NCI-H2227 treated with DMSO at 0.1 percent for 48 hours (cell line): ENCODE data around the gene JCAD.
"Not testable (repeated sequence)": the region's sequence is repeated elsewhere in the genome, so short reads cannot be mapped to it uniquely, and the experiment has no call there.

ENCODE experiments used
- DNase-seq: peaks from one replicate; lab custom pipeline; 2025; lab: John Stamatoyannopoulos, UW

JCAD gene

DNA sequence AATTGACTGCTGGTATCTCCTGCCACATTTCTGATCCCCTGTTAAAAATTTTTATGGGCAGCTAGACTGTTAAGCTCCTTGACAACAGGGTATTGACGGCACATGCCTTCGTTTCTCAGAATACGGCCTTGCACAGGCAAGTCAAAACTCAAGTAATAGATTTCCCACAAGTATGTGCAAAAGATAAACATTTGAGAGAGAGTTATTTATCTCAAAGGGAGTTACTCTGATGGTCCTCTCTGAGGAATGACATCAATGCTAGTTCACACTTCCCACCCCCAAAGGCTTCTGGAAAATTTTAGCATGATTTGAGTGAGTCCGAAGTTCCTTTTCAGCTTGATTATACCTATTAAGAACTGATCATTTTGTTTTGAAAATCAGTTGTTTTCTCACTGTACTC lies 71.9 kb downstream of the JCAD start:
- no peak for DNase-seq

DNA sequence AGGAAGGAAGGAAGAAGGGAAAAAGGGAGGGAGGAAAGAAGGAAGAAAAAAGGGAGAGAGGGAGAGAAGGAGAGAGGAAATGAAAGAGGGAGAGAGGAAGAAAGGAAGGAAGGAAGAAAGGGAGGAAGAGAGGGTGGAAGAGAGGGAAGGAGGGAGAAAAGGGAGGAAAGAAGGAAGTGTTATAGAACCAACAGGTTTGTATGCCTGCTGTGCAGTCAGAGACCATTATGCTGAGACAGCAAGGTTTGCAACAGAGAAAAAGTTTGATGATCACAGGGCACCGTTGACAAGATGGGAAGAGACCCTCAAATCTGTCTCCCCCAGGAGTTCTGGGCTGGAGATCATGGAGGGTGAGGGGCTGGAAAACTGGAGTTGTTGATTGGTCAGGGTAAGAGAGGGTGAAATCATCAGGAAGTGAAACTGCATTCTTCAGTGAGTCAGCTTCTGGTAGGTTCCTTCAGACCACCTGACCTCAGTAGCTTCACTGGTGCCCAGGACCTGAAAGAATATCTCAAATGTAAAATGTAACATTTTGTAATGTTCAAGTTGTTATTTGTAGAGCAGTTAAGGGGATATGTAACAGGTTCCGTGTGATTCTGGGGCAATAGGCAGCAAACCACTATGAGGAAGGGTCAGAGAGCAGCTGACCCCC lies 76.3 kb downstream of the JCAD start:
- DNase-seq, result no peak

DNA sequence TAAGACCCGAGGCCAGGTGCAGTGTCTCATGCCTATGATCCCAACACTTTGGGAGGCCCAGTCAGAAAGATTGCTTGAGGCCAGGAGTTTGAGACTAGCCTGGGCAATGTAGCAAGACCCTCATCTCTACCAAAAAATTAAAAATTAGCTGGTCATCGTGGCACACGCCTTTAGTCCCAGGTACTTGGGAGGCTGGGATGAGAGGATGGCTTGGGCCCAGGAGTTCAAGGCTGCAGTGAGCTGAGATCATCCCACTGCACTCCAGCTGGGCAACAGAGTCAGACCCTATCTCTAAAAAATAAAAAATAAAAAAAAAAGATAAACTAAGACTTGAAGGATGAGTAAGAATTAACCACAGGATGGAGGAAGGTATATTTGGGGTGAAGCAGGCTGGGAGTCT lies 77.9 kb downstream of the JCAD start:
- DNase-seq, result no peak

DNA sequence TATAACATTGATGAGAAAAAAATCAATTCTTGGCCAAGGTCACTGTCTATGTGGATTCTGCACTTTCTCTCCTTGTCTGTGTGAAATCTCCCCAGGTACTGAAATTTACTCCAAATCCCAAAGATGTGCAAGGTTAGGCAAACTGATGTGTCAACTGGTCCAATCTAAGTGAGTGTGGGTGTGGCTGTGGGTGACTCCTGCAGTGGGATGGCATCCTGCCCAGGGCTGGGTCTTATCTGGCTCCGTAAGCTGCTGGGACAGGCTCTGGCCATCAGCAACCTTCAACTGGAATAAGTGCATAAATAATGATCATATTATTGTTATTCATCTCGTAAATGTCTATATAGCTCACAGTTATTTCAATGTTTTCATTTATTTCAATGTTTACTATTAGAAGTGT lies 79.3 kb downstream of the JCAD start:
- DNase-seq, result no peak

DNA sequence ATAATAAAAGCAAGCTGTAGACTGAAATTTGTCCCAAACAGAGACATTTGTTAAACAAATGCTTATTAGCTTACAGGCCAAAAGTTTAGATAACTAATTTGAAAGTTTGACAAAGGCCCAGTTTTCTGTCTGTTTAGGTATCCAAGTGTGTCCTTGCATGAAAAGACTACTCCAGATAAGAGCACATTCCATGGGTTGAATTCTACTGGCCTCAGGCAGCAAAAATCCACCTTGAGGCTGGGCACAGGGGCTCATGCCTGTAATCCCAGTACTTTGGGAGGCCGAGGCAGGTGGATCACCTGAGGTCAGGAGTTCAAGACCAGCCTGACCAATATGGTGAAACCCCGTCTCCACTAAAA lies 80.0 kb downstream of the JCAD start:
- DNase-seq, result not testable (repeated sequence)

DNA sequence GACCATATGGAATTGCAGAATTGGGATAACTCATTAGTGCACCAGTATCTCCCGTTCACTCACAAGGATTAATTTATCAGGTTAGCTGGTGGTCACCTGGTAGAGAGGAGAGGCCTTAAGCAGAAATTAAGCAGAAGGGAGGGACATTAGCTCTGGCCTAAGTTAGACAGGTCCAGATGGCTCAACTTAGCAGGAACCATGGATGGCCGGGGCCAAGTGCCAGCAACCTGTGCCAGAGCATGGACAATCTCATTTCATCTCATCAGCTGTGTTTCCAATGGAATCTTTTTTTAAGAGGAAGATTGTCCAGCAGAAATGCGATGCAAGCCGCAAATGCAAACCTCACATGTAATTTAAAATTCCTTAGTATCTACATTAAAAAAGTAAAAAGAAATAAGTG lies 82.2 kb downstream of the JCAD start:
- DNase-seq, result no peak

DNA sequence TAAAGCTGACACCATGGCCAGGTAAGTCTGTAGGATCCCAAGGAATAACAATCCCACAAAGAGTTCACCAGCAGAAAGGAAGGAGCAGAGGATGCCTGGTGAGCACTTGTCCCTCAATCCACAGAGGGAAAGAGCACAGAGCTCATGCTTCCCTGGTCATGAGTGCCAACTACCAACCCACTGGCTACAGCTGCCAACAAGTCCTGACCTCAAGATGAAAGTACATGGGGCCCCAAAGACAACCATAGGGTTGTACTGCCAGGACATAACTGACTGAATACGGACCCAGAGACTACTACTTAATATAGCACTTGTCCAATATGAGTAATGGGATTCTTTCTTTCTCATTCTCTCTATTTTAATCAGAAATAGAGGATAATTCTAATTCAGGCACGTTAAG lies 83.3 kb downstream of the JCAD start:
- no peak for DNase-seq

DNA sequence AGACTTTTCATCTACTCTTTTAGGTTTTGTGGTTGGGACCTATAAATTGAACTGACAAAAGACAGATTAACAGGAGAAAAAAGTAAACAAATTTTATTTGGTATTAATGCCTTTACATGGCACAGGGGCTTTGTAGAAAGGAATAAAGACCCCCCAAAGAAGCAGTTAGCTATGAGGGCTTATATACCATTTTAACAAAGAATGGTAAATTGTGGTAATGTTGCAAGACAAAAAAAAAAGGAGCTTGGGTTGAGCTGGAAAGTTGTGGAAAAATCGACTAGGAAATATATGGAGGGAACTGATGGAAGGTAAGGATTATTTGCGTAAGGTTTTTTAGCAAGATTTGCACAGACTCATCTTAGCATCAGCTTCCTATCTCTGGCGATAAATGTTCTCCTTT lies 84.6 kb downstream of the JCAD start:
- no peak for DNase-seq

DNA sequence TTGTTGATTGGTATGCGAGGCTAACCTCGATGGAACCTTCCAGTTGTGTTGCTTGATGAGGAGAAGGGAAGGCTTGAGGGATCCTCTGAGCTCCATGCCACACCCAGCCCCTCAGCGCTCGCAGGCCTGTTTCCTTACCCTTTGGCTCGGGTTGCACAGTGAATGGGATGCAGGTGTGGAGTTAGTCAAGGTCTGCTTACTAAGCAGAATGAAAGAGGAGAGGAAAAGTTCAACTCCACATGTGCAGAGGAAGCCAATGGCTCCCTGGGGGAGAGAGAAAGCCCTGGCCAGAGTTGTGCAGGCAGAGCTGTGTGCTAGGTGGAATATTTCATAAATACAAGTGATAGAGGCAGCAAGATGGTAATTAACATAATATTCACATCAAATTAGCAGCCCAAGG lies 85.5 kb downstream of the JCAD start:
- no peak for DNase-seq

DNA sequence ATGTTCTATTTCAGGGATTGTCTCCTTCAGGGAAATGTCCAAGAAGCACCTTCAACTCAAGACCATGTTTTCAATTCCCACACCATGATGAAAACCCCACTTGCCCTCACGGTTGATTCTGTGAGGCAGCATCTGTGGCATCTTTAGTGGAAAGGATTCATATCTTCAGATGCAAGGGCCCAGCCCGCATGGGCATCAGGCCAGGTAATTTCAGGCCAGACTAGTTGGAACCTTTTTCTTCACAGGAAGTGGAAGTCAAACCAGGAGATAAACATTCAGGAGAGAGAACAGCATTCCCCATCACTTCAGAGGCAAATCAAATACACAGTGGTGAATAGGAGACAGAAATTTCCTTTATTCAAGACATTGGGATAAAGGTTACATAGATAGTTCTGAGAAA lies 88.8 kb downstream of the JCAD start:
- no peak for DNase-seq

DNA sequence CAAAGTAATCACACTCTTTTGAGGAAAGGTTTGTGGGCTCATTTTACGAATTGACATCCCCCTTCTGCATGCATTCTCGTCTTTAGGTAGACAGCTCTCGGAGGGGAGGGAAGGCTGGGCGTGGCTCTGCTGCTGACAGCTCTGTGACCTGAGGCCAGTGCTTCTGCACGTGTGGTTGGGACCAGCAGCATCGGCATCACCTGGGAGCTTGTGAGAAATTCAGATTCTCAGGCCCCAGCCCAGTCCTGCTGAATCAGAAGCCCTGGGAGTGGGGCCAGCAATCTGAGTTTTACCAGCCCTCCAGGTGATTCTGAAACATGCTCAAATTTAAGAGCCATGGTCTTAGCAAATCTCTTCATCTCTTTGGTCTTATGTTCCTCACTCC lies 89.4 kb downstream of the JCAD start:
- no peak for DNase-seq

DNA sequence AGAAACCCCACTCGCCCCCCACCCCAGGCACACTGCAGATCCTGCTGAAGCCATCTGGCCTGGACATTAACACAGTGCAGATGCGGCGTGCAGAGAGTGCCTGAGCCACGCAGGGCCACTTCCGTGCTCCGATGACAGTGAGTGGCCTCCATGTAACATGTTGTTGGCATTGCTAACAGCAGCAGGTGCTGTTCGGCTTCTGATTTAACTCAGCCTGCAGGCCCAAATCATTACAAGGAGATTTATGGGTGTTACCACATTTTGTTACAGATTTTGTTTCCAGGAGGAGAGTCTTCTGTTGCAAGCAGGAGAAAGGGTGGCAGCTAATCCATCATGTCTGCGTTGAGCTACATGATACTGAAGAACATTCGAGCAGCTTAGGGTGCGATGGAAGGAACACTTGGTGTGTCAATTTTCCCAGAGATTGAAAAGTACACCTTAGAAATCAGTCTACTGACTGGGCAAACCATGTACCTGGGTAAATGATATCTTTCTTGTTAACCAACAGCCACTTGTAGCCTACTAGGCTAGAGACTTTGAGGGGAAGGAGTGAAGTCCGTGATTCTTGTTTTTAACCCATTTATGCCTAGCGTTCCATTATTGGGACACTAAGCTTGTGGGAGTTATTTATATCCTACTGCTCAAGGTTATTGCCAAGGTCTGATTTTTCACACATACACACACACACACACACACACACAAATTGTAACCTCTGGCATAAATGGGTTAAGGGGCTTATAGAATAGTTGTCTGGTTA lies 90.0 kb downstream of the JCAD start:
- no peak for DNase-seq

DNA sequence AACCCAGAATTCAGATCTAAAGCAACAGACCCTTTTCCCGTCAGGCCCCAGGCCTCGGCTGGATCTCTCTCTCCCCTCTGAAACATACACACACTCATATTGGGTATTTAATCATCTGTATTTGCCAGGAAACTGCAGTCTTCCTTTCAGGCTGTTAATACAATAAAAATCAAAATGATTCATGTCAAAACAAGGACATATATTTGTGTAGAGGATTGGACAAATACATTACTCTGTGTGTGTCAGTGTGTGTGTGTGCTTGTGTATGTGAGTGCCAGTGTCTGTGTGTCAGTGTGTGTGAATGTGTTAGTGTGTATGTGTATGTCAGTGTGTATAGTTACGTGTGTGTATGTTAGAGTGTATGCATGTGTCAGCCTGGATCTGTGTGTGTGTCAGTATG lies 90.8 kb downstream of the JCAD start:
- no peak for DNase-seq

DNA sequence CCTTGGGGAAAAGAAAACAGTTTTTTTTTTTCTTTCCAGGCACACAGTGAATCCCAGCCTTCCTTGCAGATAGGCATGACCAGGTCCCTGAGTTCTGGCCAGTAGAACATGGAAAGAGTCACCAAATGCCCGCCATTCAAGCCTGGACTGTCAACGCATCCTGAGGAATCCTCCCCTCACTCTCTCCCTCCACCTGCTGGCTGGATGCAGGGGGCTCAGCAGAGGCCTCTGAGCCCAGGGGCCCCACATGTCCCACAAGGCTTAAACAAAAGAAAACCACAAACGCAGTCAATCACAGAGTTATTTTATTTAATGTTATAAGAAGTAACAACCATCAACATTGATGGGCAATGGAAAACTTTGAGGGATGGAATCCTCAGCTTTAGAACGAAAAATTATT lies 93.1 kb downstream of the JCAD start:
- DNase-seq, result no peak
